ENCODE data around the gene ADORA2A. TPM values are rescaled to one million over a fixed set of nuclear protein-coding genes. Genes with fewer than 3 reads are reported as not detected.

ADORA2A gene
- polyA plus RNA-seq, 10 donors = 7.1 to 13.1 (median 9.8) TPM

- no peak for DNase-seq
Measured at GRCh38 chr22:24417200-24417599, 10.2 kb upstream of the ADORA2A start.

- DNase-seq = peak in 1 of 3 donors; percentile 11
Measured at GRCh38 chr22:24417901-24418641, 9.3 kb upstream of the ADORA2A start.

- DNase-seq = peak in 1 of 3 donors; percentile 15
Measured at GRCh38 chr22:24418786-24419474, 8.5 kb upstream of the ADORA2A start.

GRCh38 chr22:24419475-24419850 is 7.9 kb upstream of the ADORA2A start:
- no peak for DNase-seq

GRCh38 chr22:24420072-24420976 is 7.1 kb upstream of the ADORA2A start:
- peak in 1 of 3 donors; percentile 56 for DNase-seq

GRCh38 chr22:24420977-24421343 is 6.4 kb upstream of the ADORA2A start:
- no peak for DNase-seq

GRCh38 chr22:24421428-24421931 is 5.9 kb upstream of the ADORA2A start:
- no peak for DNase-seq

GRCh38 chr22:24422102-24422665 is 5.2 kb upstream of the ADORA2A start:
- DNase-seq = peak in 1 of 3 donors; percentile 42

- DNase-seq = peak in 2 of 3 donors; percentile 66 to 85
Measured at GRCh38 chr22:24423519-24424000, 3.8 kb upstream of the ADORA2A start.

- DNase-seq = peak in 1 of 3 donors; percentile 62
Measured at GRCh38 chr22:24424001-24424900, 3.1 kb upstream of the ADORA2A start.

- DNase-seq = no peak
Measured at GRCh38 chr22:24424901-24425775, 2.3 kb upstream of the ADORA2A start.

GRCh38 chr22:24426436-24426835 is 963 bp upstream of the ADORA2A start:
- DNase-seq = no peak

- DNase-seq = no peak
Measured at GRCh38 chr22:24426851-24427499, 424 bp upstream of the ADORA2A start.

GRCh38 chr22:24428751-24429410 is 1.5 kb downstream of the ADORA2A start:
- no peak for DNase-seq

GRCh38 chr22:24429411-24430365 is 2.3 kb downstream of the ADORA2A start:
- DNase-seq = peak in 1 of 3 donors; percentile 53

GRCh38 chr22:24430431-24431308 is 3.3 kb downstream of the ADORA2A start:
- peak in 1 of 3 donors; percentile 68 for DNase-seq

All from muscle of back (tissue), 11 donors.